Left hindlimb (tissue), 1 donor: ENCODE measurements around the gene BORCS6.
"Not testable (repeated sequence)": the region's sequence is repeated elsewhere in the genome, so short reads cannot be mapped to it uniquely, and the experiment has no call there.

ENCODE experiments used
- DNase-seq: peaks from one replicate; pipeline ENCODE4 v3.0.0-alpha.2; 2018

The BORCS6 gene

DNA sequence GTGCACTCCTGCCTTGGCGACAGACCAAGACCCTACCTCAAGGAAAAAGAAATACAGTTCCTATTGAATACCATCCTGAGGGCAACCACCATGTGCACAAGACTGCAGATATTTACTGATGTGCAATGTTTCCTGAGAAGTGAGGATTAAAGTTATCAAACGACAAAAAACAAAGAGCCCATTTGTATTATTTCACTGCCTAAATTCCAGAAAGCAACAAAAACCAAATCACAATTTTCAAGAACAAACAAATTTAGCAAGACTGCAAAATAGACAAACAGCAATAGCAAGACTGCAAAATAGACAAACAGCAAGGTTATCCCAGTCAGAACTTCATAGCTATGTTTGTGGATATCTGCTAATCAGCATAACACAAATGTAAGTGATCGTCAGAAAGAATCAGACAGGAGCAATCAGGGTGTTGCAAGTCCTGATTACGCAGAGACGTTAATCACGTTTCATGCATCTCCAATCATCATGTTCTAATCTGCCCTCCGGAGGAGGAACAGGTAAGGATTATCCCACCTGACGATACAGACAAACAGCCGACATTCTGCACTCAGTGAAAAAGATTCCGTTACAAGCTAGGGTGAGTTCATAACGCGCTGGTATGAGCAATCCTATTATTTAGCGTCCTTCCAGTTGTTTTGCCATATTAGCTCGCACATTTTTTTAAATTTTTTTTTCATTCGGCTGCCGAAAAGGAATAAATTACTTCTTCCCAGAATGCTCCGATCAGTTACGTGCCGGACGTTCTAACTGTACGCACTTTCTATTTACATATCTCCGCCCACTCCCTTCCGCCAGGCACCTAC is 16.7 kb downstream of the BORCS6 start:
- DNase-seq: peak; percentile 88

GRCh38 chr17:8170186-8170585 is 19.8 kb downstream of the BORCS6 start:
- DNase-seq: not testable (repeated sequence)

- DNase-seq: no peak
Observed at GRCh38 chr17:8167526-8167925, 22.5 kb downstream of the BORCS6 start.

DNA sequence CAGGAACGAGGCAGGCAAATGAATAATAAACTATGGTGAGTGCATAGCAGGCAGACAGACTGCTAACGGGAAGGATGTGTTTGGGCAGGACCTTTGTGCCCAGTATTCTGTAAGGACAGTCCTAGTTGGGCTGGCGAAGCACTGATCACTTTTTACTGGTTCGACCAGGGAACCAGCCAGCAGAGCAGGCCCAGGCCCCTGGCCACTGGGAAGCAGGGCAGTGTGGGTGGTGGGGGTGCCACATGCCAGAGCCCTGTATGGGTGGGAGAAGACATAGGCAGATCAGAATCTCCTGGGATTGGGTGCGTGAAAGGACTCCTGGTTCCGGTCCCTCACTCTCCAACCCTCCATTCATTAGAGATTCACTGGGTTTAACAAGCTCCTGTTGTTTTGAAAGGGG is 23.2 kb downstream of the BORCS6 start:
- DNase-seq: no peak

GRCh38 chr17:8164815-8165131 is 25.2 kb downstream of the BORCS6 start:
- DNase-seq: peak; percentile 42

- peak; percentile 63 for DNase-seq
Observed at GRCh38 chr17:8163978-8164814, 25.8 kb downstream of the BORCS6 start.

GRCh38 chr17:8162997-8163977 is 26.7 kb downstream of the BORCS6 start:
- peak; percentile 62 for DNase-seq

DNA sequence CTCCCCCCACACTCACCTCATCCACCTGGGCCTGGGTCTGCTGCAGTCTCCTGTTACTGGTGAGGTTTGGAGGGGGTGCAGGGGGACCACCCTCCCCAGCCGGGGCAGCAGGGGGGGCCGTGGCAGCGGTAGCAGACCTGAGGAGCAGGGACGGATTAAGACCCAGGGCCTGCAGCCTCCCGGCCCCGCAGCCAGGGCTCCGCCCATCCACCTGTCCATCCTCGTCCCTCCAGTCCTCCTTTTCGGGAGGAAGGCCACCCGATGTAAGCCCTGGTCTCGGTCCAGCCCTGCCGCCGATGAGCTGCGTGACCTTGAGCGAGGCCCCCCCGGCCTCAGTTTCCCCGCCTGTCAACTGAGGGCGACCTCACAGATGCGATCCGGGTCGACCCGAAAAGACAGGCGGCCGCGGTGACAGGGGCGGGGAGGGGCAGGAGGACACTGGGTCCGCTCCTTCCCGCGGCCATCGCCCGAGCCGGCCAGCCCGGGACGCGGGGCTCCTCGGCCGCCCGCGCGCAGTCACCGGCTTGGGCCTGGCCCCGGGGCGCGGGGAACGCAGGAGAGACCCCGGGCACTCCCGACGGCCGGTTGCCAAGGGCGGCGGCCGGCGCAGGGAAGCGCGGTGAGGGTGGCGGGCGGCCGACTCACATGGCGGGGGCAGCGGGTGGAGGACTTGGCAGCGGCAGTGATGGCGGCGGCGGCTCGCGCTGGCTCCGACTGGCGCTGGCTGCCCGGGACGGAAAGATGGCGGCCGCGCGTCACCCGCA is 27.6 kb downstream of the BORCS6 start, which contains the start of gene VAMP2:
VAMP2 (minus strand) TSS at position 716 of the 764 bp plus-strand sequence; CDS start at position 647, 69 bp downstream.
- peak; percentile 87 for DNase-seq

DNA sequence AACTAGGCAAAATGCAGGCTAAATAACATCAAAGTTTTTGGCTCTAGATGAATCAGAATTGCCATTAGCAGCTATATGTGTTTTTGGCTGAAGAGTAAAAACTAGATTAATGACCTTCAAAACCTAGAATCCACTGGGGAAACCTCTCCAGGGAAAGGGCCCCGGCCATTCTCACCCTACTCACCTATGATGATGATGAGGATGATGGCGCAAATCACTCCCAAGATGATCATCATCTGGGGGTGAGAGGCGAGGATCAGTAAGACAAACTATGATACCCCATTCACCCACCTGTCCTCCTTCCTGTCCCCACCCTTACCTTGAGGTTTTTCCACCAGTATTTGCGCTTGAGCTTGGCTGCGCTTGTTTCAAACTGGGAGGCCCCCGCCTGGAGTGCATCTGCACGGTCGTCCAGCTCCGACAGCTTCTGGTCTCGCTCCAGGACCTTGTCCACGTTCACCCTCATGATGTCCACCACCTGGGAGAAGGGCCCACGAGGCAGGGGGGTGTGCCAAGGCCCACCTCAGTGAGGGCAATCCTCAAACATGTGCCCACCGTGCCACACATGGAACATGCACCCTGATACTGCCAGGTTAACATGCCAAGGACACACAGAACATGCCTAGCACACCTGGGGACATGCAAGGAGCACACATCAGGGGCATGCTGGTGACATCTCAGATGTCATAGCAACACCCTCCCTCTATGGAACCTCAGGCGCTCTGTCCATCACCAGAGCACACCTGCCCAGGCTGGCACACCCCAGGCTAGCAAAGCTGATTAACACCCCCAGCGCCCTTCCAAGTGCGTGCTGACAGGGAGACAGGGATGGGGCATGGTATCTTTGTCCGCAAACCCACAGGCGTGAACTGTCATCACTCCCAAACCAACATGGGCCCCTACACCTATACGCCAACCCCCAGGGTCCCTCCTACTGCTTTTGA is 28.4 kb downstream of the BORCS6 start:
- peak; percentile 36 for DNase-seq

DNA sequence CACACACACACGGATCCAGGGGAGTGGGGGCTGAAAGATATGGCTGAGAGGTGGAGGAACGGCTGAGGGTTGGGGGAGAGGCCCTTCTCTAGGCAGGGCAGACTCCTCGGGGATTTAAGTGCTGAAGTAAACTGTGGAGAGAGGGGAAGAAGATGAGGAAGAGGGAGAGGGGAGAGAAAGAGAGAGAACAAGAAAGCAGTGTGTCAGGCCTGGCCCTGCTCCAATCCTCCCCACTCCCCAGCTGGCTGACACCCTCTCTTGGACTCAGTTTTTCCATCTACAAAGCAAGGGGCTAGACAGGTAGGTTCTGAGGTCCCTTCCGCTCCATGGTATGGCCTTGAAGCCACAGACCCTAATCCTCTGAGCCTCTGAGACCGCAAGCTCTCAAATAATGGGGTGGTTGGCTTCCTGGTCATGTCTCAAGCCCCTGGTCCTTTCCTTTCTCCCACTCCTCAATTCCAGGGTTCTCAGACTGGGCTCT is 29.2 kb downstream of the BORCS6 start:
- no peak for DNase-seq

DNA sequence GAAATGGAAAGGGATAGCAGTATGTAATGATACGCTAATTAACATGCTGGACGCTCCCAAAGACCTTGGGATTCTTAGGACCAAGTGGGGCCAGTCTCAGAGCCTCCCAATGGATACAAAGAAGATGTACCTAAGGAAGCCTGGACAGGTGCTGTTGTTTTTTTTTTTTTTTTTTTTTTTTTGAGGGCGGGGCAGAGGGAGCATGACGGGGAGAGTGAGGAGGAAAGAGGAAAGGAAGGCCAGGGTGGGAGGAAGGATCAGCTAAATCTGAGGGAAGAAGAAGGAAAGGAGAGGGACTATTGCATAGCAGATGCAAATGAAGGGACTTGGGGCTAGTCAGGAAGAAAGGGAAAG is 29.8 kb downstream of the BORCS6 start:
- DNase-seq: no peak

DNA sequence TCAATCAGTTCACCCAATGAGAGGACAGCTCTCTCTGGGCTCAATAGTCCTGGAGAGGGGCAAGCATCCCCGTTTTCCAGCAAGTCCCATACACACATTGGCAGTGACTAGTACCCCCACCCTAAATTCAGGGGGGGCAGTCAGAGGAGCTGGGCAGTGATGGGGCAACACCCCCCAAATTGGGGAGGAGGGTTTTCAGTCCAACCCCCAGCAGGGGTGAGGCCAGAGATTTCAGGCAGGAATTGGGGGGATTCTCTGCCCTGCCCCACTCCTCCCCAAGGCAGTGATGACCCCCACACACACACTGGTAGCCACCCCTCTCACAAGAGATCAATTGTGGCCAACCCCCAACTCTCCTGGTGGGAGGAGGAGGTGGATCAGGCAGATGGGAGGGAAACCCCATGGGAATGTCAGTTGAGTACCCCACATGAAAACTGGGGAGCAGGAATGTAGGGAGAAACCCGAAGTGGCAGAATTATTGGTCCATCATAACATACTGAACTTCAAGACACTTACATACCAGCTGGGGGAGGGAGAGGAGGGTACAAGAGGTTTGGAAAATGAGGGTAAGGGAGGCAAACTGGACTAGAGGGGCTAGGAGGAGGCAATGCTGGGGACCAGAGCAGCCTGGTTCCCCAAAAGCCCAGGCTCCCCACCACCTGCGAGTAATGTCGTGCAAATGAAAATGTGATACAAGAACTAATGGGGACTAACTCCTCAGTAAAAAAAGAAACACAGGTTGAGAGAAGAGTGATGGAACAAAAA is 30.3 kb downstream of the BORCS6 start:
- peak; percentile 29 for DNase-seq

GRCh38 chr17:8159032-8159400 is 31.0 kb downstream of the BORCS6 start:
- DNase-seq: peak; percentile 34

DNA sequence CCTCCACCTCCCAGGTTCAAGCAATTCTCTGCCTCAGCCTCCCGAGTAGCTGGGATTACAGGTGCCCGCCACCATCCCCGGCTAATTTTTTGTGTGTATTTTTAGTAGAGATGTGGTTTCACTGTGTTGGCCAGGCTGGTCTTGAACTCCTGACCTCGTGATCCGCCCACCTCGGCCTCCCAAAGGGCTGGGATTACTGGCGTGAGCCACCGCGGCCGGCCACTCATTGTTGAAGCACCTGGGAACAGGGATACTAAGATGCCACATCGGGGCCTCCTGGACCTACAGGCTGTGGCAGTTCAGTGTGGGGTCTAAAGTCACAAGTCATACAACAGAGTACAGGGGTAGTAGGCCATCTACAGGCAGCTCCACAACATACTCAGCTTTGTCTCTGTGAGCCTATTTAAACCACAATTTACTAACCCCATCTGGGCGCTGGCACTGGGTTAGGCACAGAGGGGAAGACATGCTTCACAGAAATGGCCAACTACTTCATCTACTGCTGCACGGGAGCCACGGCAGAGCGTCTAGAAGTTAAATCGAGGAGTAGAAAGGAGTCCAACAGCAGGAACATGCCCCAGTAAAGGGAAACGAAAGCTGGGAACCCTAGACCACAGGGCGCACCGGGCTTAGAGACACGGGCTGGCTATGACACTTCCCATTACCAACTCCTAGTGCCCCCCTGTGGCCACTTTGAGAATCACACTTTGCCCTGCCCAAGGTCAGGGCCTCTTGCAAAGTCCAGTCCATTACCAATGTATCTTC is 31.5 kb downstream of the BORCS6 start:
- DNase-seq: peak; percentile 86

- DNase-seq: peak; percentile 100
Observed at GRCh38 chr17:8156246-8156992, 33.6 kb downstream of the BORCS6 start.

GRCh38 chr17:8155996-8156245 is 34.1 kb downstream of the BORCS6 start:
- DNase-seq: no peak

GRCh38 chr17:8155231-8155995 is 34.6 kb downstream of the BORCS6 start:
- DNase-seq: peak; percentile 48

- DNase-seq: no peak
Observed at GRCh38 chr17:8154608-8155155, 35.3 kb downstream of the BORCS6 start.
